Tibial nerve (tissue), 4 donors: Measurements from ENCODE around the gene CSF2. TPM values are rescaled to one million over a fixed set of nuclear protein-coding genes. Genes with fewer than 3 reads are reported as not detected.

Source experiments
- DNase-seq, 2 donors: peaks; one replicate each; pipeline ENCODE4 v3.0.0-alpha.2; 2019; ENCODE audit warnings: low spot score in 2 of 2
- H3K27ac ChIP-seq, 4 donors: fragments of 200-600 bp; sonication (generic) in 3 of 4; one replicate each; pipeline ENCODE4 v1.5.1; 2017 to 2019; ENCODE audit warnings: mild to moderate bottlenecking in 1 of 4
- H3K27me3 ChIP-seq, 2 donors: fragments of 200-600 bp; sonication (generic) in 1 of 2; one replicate each; pipeline versions ENCODE4 v1.5.1 to v1.6.0; 2017 to 2019
- H3K36me3 ChIP-seq, 3 donors: fragments of 200-600 bp; sonication (generic); one replicate each; pipeline ENCODE4 v1.5.1; 2018 to 2019
- H3K4me1 ChIP-seq, 4 donors: fragments of 200-600 bp; sonication (generic) in 3 of 4; one replicate each; pipeline ENCODE4 v1.5.1; 2017 to 2019
- H3K4me3 ChIP-seq, 4 donors: fragments of 200-600 bp; sonication (generic) in 3 of 4; one replicate each; pipeline ENCODE4 v1.5.1; 2017 to 2019; ENCODE audit warnings: mild to moderate bottlenecking in 1 of 4, moderate library complexity in 1 of 4
- H3K9me3 ChIP-seq, 4 donors: fragments of 200-600 bp; sonication (generic) in 3 of 4; one replicate each; pipeline ENCODE4 v1.5.1; 2017 to 2019
- EP300 ChIP-seq, 2 donors: sonication (generic); formaldehyde crosslinking; IDR thresholded peaks; one replicate each; pipeline ENCODE4 v1.6.1; 2017; ENCODE audit warnings: antibody characterized with exemption in 2 of 2, mild to moderate bottlenecking in 1 of 2
- POLR2A ChIP-seq, 2 donors: fragments of 450-650 bp; IDR thresholded peaks; one replicate each; pipeline ENCODE4 v1.6.1; 2017; ENCODE audit warnings: antibody characterized with exemption in 2 of 2, mild to moderate bottlenecking in 2 of 2, moderate library complexity in 2 of 2
- WGBS, 2 donors: methylation state at CpG; one replicate each; pipeline ENCODE4 v1.1.5; 2018; 5-methylcytosine and 5-hydroxymethylcytosine counted together
- total RNA-seq, 4 donors: library from RNA; depleted of rRNA; stranded (reverse); fragments of >200 nt; gene quantifications; one replicate each; pipeline ENCODE4 v1.1.0, GENCODE V29; 2016
- TF ChIP-seq, protein P1 (sequence below), 5 experiments: fragments of 200-600 bp in 3 of 5; fragments of 450-650 bp in 2 of 5; sonication (generic) in 3 of 5; IDR thresholded peaks; one replicate each; pipeline ENCODE4 v1.5.1; 2016 to 2019; ENCODE audit warnings: antibody characterized with exemption in 5 of 5, mild to moderate bottlenecking in 3 of 5, moderate library complexity in 2 of 5

The CSF2 gene
- total RNA-seq, 4 donors from 2014 or later: not detected

DNA sequence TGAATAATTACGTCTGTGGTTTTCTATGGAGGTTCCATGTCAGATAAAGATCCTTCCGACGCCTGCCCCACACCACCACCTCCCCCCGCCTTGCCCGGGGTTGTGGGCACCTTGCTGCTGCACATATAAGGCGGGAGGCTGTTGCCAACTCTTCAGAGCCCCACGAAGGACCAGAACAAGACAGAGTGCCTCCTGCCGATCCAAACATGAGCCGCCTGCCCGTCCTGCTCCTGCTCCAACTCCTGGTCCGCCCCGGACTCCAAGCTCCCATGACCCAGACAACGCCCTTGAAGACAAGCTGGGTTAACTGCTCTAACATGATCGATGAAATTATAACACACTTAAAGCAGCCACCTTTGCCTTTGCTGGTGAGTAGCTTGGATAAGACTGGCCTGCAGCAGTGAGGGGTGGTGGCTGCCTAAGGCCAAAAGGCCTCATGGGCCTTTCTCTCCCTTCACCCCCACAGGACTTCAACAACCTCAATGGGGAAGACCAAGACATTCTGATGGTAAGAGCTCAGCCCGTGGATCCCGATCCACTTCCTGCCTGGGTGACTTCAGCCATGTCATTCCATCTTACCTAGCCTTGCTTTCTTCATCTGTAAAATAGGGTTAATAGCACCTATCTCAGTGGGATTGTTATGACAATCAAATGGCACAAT lies 13.0 kb upstream of the CSF2 start, which contains the start of gene IL3:
Gene IL3, plus strand, starts transcription at position 155 of the 661 bp plus-strand sequence. Its CDS starts 52 bp downstream, at position 207.
- Histone ChIP-seq H3K27me3 (no peaks in the 10 kb centered on the region), H3K27ac (no peak within 1 kb of the TSS), H3K9me3 (no peaks in the 10 kb centered on the region), H3K4me1 (no peaks in the 10 kb centered on the region), H3K4me3 (no peak within 1 kb of the TSS), H3K36me3 (no peaks in the 10 kb centered on the region)
- 91 to 92% methylated on average over 16 of the region's 16 CpGs for WGBS, 2 donors
- DNase-seq: no peak
- no peak for TF ChIP-seq EP300 (IDR thresholded peaks at IDR 0.05)
- TF ChIP-seq, protein P1, sequence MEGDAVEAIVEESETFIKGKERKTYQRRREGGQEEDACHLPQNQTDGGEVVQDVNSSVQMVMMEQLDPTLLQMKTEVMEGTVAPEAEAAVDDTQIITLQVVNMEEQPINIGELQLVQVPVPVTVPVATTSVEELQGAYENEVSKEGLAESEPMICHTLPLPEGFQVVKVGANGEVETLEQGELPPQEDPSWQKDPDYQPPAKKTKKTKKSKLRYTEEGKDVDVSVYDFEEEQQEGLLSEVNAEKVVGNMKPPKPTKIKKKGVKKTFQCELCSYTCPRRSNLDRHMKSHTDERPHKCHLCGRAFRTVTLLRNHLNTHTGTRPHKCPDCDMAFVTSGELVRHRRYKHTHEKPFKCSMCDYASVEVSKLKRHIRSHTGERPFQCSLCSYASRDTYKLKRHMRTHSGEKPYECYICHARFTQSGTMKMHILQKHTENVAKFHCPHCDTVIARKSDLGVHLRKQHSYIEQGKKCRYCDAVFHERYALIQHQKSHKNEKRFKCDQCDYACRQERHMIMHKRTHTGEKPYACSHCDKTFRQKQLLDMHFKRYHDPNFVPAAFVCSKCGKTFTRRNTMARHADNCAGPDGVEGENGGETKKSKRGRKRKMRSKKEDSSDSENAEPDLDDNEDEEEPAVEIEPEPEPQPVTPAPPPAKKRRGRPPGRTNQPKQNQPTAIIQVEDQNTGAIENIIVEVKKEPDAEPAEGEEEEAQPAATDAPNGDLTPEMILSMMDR (IDR thresholded peaks at IDR 0.05): no peak
- no peak for TF ChIP-seq POLR2A (IDR thresholded peaks at IDR 0.05)

- Histone ChIP-seq H3K4me1 (no peaks in the 10 kb centered on the region), H3K4me3 (no peak overlapping the region), H3K9me3 (no peaks in the 10 kb centered on the region), H3K36me3 (no peaks in the 10 kb centered on the region), H3K27ac (no peak overlapping the region), H3K27me3 (no peaks in the 10 kb centered on the region)
- no peak for TF ChIP-seq POLR2A (IDR thresholded peaks at IDR 0.05)
- TF ChIP-seq, protein P1 (IDR thresholded peaks at IDR 0.05): peak; percentile 78 to 95 (median 89)
- DNase-seq: peak; percentile 58 to 85
- 46 to 55% methylated on average over 9 of the region's 9 CpGs for WGBS, 2 donors
Measured at GRCh38 chr5:132063090-132063911, 10.3 kb upstream of the CSF2 start.

GRCh38 chr5:132064140-132064539 lies 9.4 kb upstream of the CSF2 start:
- TF ChIP-seq, protein P1 (IDR thresholded peaks at IDR 0.05): no peak
- H3K36me3 ChIP-seq: no peaks in the 10 kb centered on the region
- H3K4me3 ChIP-seq: no peak overlapping the region
- H3K27me3 ChIP-seq: no peaks in the 10 kb centered on the region
- 63 to 86% methylated on average over 4 of the region's 5 CpGs for WGBS, 2 donors
- no peaks in the 10 kb centered on the region for H3K4me1 ChIP-seq
- DNase-seq: no peak
- no peaks in the 10 kb centered on the region for H3K9me3 ChIP-seq
- no peak overlapping the region for H3K27ac ChIP-seq

GRCh38 chr5:132064738-132065331 lies 8.8 kb upstream of the CSF2 start:
- DNase-seq: peak; percentile 52 to 83
- no peak overlapping the region for H3K4me3 ChIP-seq
- H3K36me3 ChIP-seq: no peaks in the 10 kb centered on the region
- no peak overlapping the region for H3K27ac ChIP-seq
- H3K4me1 ChIP-seq: no peaks in the 10 kb centered on the region
- TF ChIP-seq EP300 (IDR thresholded peaks at IDR 0.05): no peak
- TF ChIP-seq, protein P1 (IDR thresholded peaks at IDR 0.05): peak; percentile 71 to 95 (median 87)
- WGBS, 2 donors: 76 to 79% methylated on average over 6 to 11 of the region's 11 CpGs
- no peaks in the 10 kb centered on the region for H3K9me3 ChIP-seq
- no peaks in the 10 kb centered on the region for H3K27me3 ChIP-seq
